ENCODE measurements around the gene ZNF132. TPM values are rescaled to one million over a fixed set of nuclear protein-coding genes. Genes with fewer than 3 reads are reported as not detected.

The ZNF132 gene
- total and polyA plus RNA-seq, 9 of the 15 experiments (the other 6 are each of a cell fraction or from before 2014, with no cell fraction given), result 0.03 to 0.42 (median 0.10) TPM; not detected in 5

DNA sequence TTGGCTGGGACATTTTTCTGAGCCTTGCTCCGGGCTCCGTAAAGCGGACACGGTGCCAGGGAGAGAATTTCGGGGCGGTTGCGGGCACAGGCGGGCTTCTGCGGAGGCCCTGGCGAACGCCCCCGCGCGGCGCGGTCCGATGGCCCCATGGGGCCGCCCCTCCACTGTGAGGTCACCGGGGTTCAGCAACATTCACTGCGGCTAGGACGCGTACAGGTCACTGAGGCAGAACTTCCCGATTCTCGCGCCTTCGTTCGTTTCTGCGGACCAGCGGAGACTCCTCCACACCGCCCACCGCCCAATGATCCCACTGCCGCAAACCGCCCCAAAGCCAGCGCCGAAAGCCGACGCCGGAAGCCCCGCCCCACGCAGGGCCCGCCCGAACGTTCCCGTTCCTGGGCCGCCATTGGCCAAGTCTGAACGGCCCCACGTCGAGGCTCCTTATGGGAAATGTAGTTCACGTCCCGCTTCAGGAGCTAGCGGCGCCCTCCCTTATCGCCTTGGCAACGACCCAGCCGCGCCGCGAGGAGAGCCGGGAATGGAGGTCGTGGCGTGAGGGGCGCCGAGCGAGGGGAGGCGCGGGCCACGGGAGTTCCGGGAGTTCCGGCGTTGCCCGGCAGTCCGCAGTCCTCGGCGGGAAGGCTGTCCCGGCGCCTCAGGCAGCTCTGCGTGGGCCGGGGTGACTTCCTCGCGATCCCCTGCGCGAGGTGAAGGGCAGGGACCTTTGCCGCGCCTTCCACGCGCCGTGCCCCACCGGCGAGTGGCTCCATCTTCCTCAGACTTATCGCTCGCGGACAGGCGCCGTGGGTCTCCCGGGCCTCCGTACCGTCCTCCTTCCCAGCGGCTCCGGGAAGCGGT is 31.6 kb downstream of the ZNF132 start, which contains the start of gene ZNF584 (continued):
- TF ChIP-seq ZBTB8A (IDR thresholded peaks at IDR 0.05; ENCODE audit: partially characterized antibody), result no peak
- TF ChIP-seq NR4A1 (CRISPR knock-in tag; IDR thresholded peaks at IDR 0.05), result no peak
- TF ChIP-seq NR4A1 (tag; IDR thresholded peaks at IDR 0.05), result no peak
- peak; percentile 8 for TF ChIP-seq FUS (optimal IDR thresholded peaks at IDR 0.05; ENCODE audit: low read depth, low read length)
- TF ChIP-seq STAT5A (IDR thresholded peaks at IDR 0.05; ENCODE audit: borderline replicate concordance, low read length), result no peak
- TF ChIP-seq, protein P1, sequence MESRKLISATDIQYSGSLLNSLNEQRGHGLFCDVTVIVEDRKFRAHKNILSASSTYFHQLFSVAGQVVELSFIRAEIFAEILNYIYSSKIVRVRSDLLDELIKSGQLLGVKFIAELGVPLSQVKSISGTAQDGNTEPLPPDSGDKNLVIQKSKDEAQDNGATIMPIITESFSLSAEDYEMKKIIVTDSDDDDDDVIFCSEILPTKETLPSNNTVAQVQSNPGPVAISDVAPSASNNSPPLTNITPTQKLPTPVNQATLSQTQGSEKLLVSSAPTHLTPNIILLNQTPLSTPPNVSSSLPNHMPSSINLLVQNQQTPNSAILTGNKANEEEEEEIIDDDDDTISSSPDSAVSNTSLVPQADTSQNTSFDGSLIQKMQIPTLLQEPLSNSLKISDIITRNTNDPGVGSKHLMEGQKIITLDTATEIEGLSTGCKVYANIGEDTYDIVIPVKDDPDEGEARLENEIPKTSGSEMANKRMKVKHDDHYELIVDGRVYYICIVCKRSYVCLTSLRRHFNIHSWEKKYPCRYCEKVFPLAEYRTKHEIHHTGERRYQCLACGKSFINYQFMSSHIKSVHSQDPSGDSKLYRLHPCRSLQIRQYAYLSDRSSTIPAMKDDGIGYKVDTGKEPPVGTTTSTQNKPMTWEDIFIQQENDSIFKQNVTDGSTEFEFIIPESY (CRISPR knock-in tag; IDR thresholded peaks at IDR 0.05), result peak; percentile 69; the same call in 1 of the 2 replicates
- TF ChIP-seq, protein P2, sequence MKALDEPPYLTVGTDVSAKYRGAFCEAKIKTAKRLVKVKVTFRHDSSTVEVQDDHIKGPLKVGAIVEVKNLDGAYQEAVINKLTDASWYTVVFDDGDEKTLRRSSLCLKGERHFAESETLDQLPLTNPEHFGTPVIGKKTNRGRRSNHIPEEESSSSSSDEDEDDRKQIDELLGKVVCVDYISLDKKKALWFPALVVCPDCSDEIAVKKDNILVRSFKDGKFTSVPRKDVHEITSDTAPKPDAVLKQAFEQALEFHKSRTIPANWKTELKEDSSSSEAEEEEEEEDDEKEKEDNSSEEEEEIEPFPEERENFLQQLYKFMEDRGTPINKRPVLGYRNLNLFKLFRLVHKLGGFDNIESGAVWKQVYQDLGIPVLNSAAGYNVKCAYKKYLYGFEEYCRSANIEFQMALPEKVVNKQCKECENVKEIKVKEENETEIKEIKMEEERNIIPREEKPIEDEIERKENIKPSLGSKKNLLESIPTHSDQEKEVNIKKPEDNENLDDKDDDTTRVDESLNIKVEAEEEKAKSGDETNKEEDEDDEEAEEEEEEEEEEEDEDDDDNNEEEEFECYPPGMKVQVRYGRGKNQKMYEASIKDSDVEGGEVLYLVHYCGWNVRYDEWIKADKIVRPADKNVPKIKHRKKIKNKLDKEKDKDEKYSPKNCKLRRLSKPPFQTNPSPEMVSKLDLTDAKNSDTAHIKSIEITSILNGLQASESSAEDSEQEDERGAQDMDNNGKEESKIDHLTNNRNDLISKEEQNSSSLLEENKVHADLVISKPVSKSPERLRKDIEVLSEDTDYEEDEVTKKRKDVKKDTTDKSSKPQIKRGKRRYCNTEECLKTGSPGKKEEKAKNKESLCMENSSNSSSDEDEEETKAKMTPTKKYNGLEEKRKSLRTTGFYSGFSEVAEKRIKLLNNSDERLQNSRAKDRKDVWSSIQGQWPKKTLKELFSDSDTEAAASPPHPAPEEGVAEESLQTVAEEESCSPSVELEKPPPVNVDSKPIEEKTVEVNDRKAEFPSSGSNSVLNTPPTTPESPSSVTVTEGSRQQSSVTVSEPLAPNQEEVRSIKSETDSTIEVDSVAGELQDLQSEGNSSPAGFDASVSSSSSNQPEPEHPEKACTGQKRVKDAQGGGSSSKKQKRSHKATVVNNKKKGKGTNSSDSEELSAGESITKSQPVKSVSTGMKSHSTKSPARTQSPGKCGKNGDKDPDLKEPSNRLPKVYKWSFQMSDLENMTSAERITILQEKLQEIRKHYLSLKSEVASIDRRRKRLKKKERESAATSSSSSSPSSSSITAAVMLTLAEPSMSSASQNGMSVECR (CRISPR knock-in tag; IDR thresholded peaks at IDR 0.05), result peak; percentile 85
- TF ChIP-seq, protein P3, sequence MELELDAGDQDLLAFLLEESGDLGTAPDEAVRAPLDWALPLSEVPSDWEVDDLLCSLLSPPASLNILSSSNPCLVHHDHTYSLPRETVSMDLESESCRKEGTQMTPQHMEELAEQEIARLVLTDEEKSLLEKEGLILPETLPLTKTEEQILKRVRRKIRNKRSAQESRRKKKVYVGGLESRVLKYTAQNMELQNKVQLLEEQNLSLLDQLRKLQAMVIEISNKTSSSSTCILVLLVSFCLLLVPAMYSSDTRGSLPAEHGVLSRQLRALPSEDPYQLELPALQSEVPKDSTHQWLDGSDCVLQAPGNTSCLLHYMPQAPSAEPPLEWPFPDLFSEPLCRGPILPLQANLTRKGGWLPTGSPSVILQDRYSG (tag; conservative IDR thresholded peaks at IDR 0.05; ENCODE audit: low read depth), result no peak; the same call in 1 of the 2 replicates
- TF ChIP-seq, protein P4, sequence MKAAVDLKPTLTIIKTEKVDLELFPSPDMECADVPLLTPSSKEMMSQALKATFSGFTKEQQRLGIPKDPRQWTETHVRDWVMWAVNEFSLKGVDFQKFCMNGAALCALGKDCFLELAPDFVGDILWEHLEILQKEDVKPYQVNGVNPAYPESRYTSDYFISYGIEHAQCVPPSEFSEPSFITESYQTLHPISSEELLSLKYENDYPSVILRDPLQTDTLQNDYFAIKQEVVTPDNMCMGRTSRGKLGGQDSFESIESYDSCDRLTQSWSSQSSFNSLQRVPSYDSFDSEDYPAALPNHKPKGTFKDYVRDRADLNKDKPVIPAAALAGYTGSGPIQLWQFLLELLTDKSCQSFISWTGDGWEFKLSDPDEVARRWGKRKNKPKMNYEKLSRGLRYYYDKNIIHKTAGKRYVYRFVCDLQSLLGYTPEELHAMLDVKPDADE (conservative IDR thresholded peaks at IDR 0.05; ENCODE audit: control insufficient read depth, low read depth, low read length), result peak; percentile 58
- no peak for TF ChIP-seq MTF1 (CRISPR knock-in tag; IDR thresholded peaks at IDR 0.05; ENCODE audit: borderline replicate concordance)
- TF ChIP-seq ZNF184 (CRISPR knock-in tag; IDR thresholded peaks at IDR 0.05), result no peak
- TF ChIP-seq MAFG (tag; conservative IDR thresholded peaks at IDR 0.05), result no peak
- TF ChIP-seq DIDO1 (tag; IDR thresholded peaks at IDR 0.05; ENCODE audit: low read depth), result no peak
- no peak for TF ChIP-seq POLR3A (IDR thresholded peaks at IDR 0.05; ENCODE audit: borderline replicate concordance, extremely low read depth, insufficient read depth, insufficient read length)

Measured in K562 (cell line).